OCI-LY3 (cell line): Measurements from ENCODE around the gene ZNF335.
A peak's percentile ranks its signal among the peaks of the same experiment; 100 is the strongest.

ENCODE experiments used
- H2AFZ ChIP-seq: fragments of 200-600, 300-600 bp; shearing (Covaris generic); 2 replicates; pipeline ENCODE4 v1.6.0; 2014; ENCODE audit warnings: antibody characterized with exemption, low read depth, low read length
- H3K27ac ChIP-seq: fragments of 200-600, 300-600 bp; sonication (generic); 2 replicates; pipeline ENCODE4 v1.5.1; 2014; ENCODE audit warnings: mild to moderate bottlenecking, low read length, moderate library complexity, mixed read lengths
- H3K27me3 ChIP-seq: fragments of 200-600, 300-600 bp; sonication (generic); 2 replicates; pipeline ENCODE4 v1.6.1; 2014; ENCODE audit warnings: low read depth, low read length, mixed read lengths
- H3K36me3 ChIP-seq: fragments of 200-600, 300-600 bp; sonication (generic); replicated peaks from 2 replicates; pipeline ENCODE3; 2014; ENCODE audit warnings: low read depth, low read length, mixed read lengths
- H3K4me1 ChIP-seq: fragments of 300-600, 200-600 bp; sonication (generic); 2 replicates; pipeline ENCODE4 v1.6.1; 2014; ENCODE audit warnings: low read length, mixed read lengths
- H3K4me2 ChIP-seq: fragments of 200-600, 300-600 bp; sonication (generic); 2 replicates; pipeline ENCODE4 v1.6.1; 2014; ENCODE audit warnings: low read length, mixed read lengths
- H3K4me3 ChIP-seq: fragments of 300-600, 200-600 bp; sonication (generic); 2 replicates; pipeline ENCODE4 v1.5.1; 2014; ENCODE audit warnings: antibody characterized with exemption, mild to moderate bottlenecking, low read length, moderate library complexity
- H3K79me2 ChIP-seq: fragments of 300-600, 200-600 bp; shearing (Covaris generic); 2 replicates; pipeline ENCODE4 v1.6.1; 2014; ENCODE audit warnings: mild to moderate bottlenecking, low read length, mixed read lengths
- H3K9ac ChIP-seq: fragments of 300-600, 200-600 bp; shearing (Covaris generic); 2 replicates; pipeline ENCODE4 v1.6.0; 2014; ENCODE audit warnings: mild to moderate bottlenecking, low read length, moderate library complexity
- H3K9me3 ChIP-seq: fragments of 200-600, 300-600 bp; shearing (Covaris generic); 2 replicates; pipeline ENCODE4 v1.6.1; 2014; ENCODE audit warnings: low read length, mixed read lengths; ENCODE audit not compliant: insufficient read depth
- H4K20me1 ChIP-seq: fragments of 200-600, 300-600 bp; sonication (generic); 2 replicates; pipeline ENCODE4 v1.6.1; 2016; ENCODE audit warnings: low read length, mixed read lengths; ENCODE audit not compliant: insufficient read depth
- CTCF ChIP-seq: fragments of 200-600, 300-600 bp; sonication (generic); IDR thresholded peaks from 2 replicates; pipeline ENCODE4 v1.5.1; 2014; ENCODE audit warnings: antibody characterized with exemption, low read length, low read depth
- EZH2phosphoT487 ChIP-seq: fragments of 200-600 bp; shearing (Covaris generic); IDR thresholded peaks from 2 replicates; pipeline ENCODE4 v1.6.1; 2018; ENCODE audit warnings: antibody characterized with exemption, mixed run types, low read depth

Gene ZNF335

GRCh38 chr20:45975686-45976085 is 3.7 kb upstream of the ZNF335 start:
- TF ChIP-seq CTCF (no peak), EZH2phosphoT487 (no peak)
- H3K27ac ChIP-seq, result no peak overlapping the region
- H4K20me1 ChIP-seq, result no peaks in the 10 kb centered on the region
- no peak overlapping the region for H3K4me2 ChIP-seq
- peaks cover 9% of the 10 kb centered on the region for H3K79me2 ChIP-seq
- H3K9ac ChIP-seq, result no peak overlapping the region
- H3K27me3 ChIP-seq, result peaks cover 4% of the 10 kb centered on the region; the same call in 1 of the 2 replicates
- H3K36me3 ChIP-seq, result no peaks in the 10 kb centered on the region
- no peaks in the 10 kb centered on the region for H3K9me3 ChIP-seq
- no peak overlapping the region for H2AFZ ChIP-seq
- peaks cover 17% of the 10 kb centered on the region for H3K4me1 ChIP-seq
- no peak overlapping the region for H3K4me3 ChIP-seq

GRCh38 chr20:45974896-45975565 is 3.0 kb upstream of the ZNF335 start:
- Histone ChIP-seq H4K20me1 (0 out of 2 replicates have a peak, but pooled peaks cover 1% of the 10 kb centered on the region), H3K9ac (no peak overlapping the region), H3K79me2 (peaks cover 15% of the 10 kb centered on the region), H3K27me3 (peaks cover 4% of the 10 kb centered on the region; the same call in 1 of the 2 replicates), H3K4me2 (no peak overlapping the region), H3K27ac (no peak overlapping the region), H3K9me3 (no peaks in the 10 kb centered on the region), H2AFZ (no peak overlapping the region), H3K4me1 (peaks cover 19% of the 10 kb centered on the region), H3K4me3 (no peak overlapping the region), H3K36me3 (no peaks in the 10 kb centered on the region)
- TF ChIP-seq CTCF, result no peak
- TF ChIP-seq EZH2phosphoT487, result no peak

GRCh38 chr20:45972500-45973183 is 639 bp upstream of the ZNF335 start:
- H3K4me3 ChIP-seq, result peak overlapping the region; percentile 80
- H3K9ac ChIP-seq, result peak overlapping the region; percentile 91
- H3K9me3 ChIP-seq, result no peaks in the 10 kb centered on the region
- H4K20me1 ChIP-seq, result 0 out of 2 replicates have a peak, but pooled peaks cover 3% of the 10 kb centered on the region
- peaks cover 18% of the 10 kb centered on the region for H3K36me3 ChIP-seq
- no peaks in the 10 kb centered on the region for H3K27me3 ChIP-seq
- peak overlapping the region; percentile 91 for H3K27ac ChIP-seq
- H3K4me2 ChIP-seq, result peak overlapping the region; percentile 78
- peaks cover 26% of the 10 kb centered on the region for H3K4me1 ChIP-seq
- TF ChIP-seq EZH2phosphoT487 (no peak), CTCF (no peak)
- peaks cover 24% of the 10 kb centered on the region for H3K79me2 ChIP-seq
- peak overlapping the region; percentile 76 for H2AFZ ChIP-seq

GRCh38 chr20:45971425-45971674 is 653 bp downstream of the ZNF335 start:
- Histone ChIP-seq H3K27ac (peak overlapping the region; percentile 91), H3K4me2 (peak overlapping the region; percentile 97), H2AFZ (peak overlapping the region; percentile 55)

More at GRCh38 chr20:45971425-45971674, 653 bp downstream of the ZNF335 start:
- Histone ChIP-seq H3K4me3 (peak overlapping the region; percentile 80), H3K4me1 (peaks cover 26% of the 10 kb centered on the region), H3K36me3 (peaks cover 27% of the 10 kb centered on the region), H3K9me3 (no peaks in the 10 kb centered on the region), H4K20me1 (0 out of 2 replicates have a peak, but pooled peaks cover 3% of the 10 kb centered on the region), H3K27me3 (no peaks in the 10 kb centered on the region), H3K79me2 (peaks cover 24% of the 10 kb centered on the region), H3K9ac (peak overlapping the region; percentile 91)
- TF ChIP-seq CTCF, result no peak
- TF ChIP-seq EZH2phosphoT487, result no peak
